ENCODE measurements around the gene HERC2.
A peak's percentile ranks its signal among the peaks of the same experiment; 100 is the strongest.

The HERC2 gene

DNA sequence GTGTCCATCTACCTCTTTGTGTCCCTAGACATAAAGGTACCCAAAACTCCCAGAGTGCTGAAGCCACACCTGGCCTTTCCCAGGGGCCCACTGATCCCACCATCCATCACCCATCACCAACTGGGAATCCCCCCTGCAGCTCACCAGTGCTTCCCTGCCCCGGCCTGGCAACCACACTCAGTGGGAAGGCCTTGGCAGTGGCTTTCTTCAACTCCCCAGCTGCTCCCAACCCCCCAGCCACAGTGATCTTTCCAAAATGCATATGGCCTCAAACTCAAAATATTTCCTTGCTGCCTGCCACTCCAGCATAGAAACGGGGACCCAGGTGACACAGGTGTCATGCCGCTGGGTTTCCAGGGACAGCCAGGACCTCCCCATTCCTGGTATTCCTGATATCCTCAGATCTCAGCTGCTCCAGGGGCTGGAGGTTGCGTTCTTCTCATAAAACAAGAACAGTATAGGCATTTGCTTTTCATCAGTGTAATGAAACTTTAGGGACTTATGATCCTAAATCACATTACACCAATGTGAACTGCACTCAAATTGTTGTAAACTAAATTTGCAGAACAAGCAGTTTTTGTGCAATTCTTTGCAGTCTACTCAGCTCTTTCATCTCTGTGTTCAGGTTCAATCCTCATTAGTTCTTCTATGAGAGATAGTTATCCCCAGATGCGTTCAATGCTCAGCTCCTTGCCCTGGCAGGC, 224.2 kb downstream of the HERC2 start:
- TF ChIP-seq, protein P1, sequence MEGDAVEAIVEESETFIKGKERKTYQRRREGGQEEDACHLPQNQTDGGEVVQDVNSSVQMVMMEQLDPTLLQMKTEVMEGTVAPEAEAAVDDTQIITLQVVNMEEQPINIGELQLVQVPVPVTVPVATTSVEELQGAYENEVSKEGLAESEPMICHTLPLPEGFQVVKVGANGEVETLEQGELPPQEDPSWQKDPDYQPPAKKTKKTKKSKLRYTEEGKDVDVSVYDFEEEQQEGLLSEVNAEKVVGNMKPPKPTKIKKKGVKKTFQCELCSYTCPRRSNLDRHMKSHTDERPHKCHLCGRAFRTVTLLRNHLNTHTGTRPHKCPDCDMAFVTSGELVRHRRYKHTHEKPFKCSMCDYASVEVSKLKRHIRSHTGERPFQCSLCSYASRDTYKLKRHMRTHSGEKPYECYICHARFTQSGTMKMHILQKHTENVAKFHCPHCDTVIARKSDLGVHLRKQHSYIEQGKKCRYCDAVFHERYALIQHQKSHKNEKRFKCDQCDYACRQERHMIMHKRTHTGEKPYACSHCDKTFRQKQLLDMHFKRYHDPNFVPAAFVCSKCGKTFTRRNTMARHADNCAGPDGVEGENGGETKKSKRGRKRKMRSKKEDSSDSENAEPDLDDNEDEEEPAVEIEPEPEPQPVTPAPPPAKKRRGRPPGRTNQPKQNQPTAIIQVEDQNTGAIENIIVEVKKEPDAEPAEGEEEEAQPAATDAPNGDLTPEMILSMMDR (IDR thresholded peaks at IDR 0.05; ENCODE audit: low read depth, low read length, missing control alignments), result no peak
- H3K4me3 ChIP-seq (ENCODE audit: low read depth, low read length), result no peak overlapping the region
- in situ Hi-C loops (cut with HindIII; ENCODE audit: low sequenced_read_pairs), result no loop called here
- no peak for DNase-seq (ENCODE audit: low read depth)

DNA sequence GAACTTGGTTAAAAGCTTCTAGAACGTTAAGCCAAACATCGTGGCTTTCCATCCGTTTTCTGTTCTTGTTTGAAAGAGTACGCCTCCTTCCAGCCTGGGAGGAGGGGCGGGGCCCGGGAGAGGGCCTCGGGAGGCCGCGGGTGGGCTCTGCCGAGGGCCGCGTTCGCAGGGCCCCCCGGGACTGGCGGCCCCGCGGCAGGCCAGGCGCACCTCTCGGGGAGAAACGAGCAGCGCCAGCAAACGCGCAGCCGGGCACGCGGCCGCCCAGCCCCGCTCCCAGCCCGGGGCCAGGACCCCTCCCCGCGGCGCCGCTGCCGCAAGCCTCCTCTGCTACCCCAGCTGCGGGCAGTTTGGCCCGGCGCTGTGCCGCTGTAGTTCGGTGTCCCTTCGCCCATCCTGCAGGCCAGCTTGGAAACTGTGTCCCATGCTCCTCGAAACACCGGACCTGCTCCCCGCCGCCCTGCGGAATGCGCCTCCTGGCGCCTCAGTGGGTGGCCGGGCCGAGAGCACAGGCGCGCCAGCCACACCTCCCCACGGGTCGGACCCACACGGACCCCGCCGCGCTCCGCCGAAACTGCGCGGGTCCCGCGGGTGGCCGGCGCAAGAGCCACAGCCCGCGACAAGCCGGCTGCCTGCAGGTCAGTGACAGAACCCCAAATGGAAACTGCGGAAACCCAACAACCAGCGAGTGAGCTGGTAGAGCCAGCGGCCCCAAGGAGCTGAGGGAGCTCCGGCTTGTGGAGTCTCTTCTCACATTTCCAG, 225.1 kb downstream of the HERC2 start:
- in situ Hi-C loops (cut with HindIII; ENCODE audit: low sequenced_read_pairs), result no loop called here
- TF ChIP-seq, protein P1 (IDR thresholded peaks at IDR 0.05; ENCODE audit: low read depth, low read length, missing control alignments), result no peak
- no peak for DNase-seq (ENCODE audit: low read depth)
- H3K4me3 ChIP-seq (ENCODE audit: low read depth, low read length), result peak overlapping the region; percentile 44

DNA sequence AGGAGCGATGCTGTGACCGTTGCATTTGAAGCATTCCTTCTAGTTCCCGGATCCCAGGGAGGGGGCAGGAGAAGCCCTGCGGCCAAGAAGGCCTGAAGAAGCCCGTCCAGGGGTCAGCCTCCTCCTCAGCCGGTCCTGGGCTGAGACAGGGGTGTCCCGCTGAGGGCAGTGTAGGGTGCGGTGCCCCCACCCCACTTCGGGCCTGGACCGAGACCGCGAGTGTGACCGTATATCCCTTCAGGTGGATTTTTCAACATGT, 225.6 kb downstream of the HERC2 start:
- TF ChIP-seq, protein P1 (IDR thresholded peaks at IDR 0.05; ENCODE audit: low read depth, low read length, missing control alignments), result no peak
- peak overlapping the region; percentile 44 for H3K4me3 ChIP-seq (ENCODE audit: low read depth, low read length)
- DNase-seq (ENCODE audit: low read depth), result no peak
- in situ Hi-C loops (cut with HindIII; ENCODE audit: low sequenced_read_pairs), result no loop called here

DNA sequence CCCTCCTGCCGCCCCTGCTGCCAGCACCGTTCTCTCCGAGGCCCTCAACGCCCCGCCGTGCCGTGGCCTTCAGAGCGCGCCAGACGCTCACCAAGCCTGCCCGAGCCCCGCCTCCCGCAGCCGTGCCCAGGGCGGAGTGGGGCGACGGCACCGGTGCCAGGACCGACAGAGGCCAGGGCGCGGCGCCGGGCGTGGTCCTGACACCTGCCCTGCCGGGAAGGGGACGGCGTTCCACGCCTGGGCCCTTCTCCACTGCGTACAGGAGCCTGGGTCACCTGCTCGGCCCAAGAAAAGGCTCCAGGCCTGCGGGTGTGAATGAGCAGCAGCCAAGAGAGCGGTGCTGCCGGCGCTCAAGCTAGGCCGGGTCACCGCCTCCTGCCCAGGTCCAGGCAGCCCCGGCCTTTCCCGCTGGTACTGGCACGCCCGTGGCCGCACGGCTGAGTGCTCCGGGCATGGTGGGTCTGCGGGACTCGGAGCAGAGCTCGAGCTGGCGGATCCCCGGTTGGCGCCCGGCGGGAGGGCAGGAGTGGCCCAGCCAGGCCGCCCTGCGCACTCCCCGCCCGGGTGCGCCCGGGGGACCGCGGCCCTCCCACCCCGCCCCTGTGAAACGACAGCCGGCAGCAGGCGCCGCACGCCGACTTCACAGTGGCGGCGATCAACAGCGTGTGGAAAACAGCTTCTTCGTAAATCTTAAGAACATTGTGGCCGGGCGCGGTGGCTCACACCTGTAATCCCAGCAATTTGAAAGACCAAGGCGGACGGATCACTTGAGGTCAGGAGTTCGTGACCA, 227.1 kb downstream of the HERC2 start:
- peak overlapping the region; percentile 44 for H3K4me3 ChIP-seq (ENCODE audit: low read depth, low read length)
- no peak for DNase-seq (ENCODE audit: low read depth)
- in situ Hi-C loops (cut with HindIII; ENCODE audit: low sequenced_read_pairs), result no loop called here
- TF ChIP-seq, protein P1 (IDR thresholded peaks at IDR 0.05; ENCODE audit: low read depth, low read length, missing control alignments), result no peak

DNA sequence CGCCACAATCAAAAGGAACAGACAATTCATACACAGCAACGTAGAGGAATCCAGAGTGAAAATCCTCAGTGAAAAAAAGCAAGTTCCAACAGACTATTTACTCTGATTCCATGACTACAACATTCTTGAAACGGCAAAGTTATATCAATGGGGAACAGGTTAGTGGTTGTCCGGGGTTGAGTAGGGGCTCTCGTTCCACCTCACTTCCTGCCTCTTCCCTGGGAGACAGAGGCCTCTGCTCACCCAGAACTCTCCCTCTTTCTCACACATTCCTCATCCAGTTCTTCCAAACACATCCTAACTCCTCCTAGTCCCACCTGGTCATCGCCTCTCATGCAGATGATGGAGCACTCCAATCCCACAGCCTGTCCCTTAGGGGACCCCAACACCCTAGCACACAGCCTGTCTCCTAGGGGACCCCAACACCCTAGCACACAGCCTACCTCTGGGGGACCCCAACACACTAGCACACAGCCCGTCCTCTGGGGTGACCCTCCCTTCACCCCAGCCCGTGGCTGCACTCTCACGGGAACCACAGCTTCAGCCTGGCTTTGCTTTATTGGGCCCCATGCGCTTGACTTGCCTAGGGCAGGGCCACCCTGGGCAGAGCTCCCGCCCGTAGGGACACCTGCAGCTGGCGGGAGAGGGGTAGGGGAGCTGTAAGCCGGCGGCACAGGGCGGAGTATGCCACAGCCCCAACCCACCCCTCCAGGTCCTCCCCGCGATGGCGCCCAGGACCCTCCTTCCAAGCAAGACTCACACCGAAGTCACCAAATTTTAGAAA, 228.0 kb downstream of the HERC2 start:
- in situ Hi-C loops (cut with HindIII; ENCODE audit: low sequenced_read_pairs), result no loop called here
- TF ChIP-seq, protein P1 (IDR thresholded peaks at IDR 0.05; ENCODE audit: low read depth, low read length, missing control alignments), result no peak
- DNase-seq (ENCODE audit: low read depth), result no peak
- H3K4me3 ChIP-seq (ENCODE audit: low read depth, low read length), result no peak overlapping the region

DNA sequence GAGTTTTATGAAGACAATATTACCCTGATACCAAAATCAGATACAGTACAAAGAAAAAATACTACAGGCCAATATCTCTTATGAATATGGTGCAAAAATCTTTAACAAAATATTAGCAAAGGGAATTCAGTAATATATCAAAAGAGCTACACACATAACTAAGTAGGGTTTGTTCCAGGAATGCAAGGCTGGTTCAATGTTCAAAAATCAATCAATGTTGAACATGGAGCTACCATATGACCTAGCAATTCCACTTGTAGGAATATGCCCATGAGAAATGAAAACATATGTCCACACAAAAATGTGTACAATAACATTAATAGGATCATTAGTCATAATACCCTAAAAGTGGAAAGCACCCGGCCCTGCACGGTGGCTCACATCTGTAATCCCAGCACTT, 230.7 kb downstream of the HERC2 start:
- TF ChIP-seq, protein P1 (IDR thresholded peaks at IDR 0.05; ENCODE audit: low read depth, low read length, missing control alignments), result no peak
- in situ Hi-C loops (cut with HindIII; ENCODE audit: low sequenced_read_pairs), result no loop called here
- no peak overlapping the region for H3K4me3 ChIP-seq (ENCODE audit: low read depth, low read length)
- DNase-seq (ENCODE audit: low read depth), result no peak

All from astrocyte of the cerebellum (primary cell).